Lower leg skin (tissue), 3 donors: ENCODE results near the gene BBIP1.

ENCODE experiments used
- CTCF ChIP-seq, 3 donors: fragments of 450-650 bp; IDR thresholded peaks; one replicate each; pipeline ENCODE4 v1.5.1; 2016; ENCODE audit warnings: antibody characterized with exemption in 3 of 3, mild to moderate bottlenecking in 3 of 3, moderate library complexity in 2 of 3
- POLR2A ChIP-seq, 2 donors: fragments of 450-650 bp; IDR thresholded peaks; one replicate each; pipeline ENCODE4 v1.6.1; 2016 to 2017; ENCODE audit warnings: antibody characterized with exemption in 2 of 2, mild to moderate bottlenecking in 1 of 2, moderate library complexity in 1 of 2

GRCh38 chr10:110931769-110932381 is 12.9 kb upstream of the BBIP1 start:
- no peak for TF ChIP-seq CTCF (IDR thresholded peaks at IDR 0.05)
- no peak for TF ChIP-seq POLR2A (IDR thresholded peaks at IDR 0.05)
